NCI-H1417 (cell line): ENCODE results near the gene NUDT14.

Experiments used
- DNase-seq, 3 experiments: peaks; one replicate each; lab custom pipeline; 2025; lab: John Stamatoyannopoulos, UW

The NUDT14 gene

DNA sequence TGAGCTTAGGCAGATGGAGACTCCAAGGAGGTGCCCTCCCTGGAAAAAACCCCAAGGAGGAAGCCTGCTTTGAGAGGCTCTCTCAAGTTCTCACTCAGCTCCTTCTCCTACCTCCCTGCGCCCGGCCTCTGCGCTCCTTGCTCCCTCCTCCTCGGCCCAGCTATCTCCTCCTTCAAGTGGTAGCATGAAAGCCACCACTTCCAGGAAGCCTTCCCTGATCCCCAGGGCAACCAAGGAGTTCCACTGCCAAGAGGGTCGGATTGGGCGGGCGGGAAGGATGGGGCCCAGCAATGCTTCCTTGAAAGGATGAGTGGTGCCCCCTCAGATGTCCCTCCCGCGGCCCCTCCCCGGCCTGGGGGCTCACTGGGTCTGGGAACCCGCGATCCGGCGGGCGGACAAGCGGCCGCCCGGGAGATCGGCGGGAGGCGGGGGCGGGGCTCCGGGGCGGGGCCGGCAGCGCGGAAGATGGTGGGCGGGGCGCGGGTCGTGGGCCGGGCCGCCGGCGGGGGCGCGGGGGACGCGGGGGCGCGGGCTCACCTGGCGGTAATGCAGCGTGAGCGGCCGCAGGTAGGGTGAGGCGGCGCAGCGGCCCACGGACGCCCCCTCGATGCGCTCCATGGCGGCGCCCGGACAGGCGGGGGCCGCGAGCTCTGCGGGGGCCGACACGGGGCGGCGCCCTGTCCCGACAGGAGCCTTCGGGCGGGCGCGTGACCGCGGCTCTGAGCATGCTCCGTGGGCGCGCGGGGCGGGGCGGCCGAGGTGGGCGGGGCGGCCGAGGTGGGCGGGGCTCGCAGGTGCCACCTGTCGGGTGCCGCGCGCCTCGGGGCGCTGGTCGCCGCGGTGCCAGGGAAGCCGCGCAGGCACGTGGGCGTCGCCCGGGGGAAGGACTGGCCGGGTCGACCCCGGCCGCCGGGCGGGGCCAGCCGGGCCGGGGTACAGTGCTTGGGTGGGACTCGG, at the start of gene NUDT14:
NUDT14 (minus strand) TSS at position 721 of the 957 bp plus-strand sequence; CDS start at position 618, 103 bp downstream.
- DNase-seq, result peak; percentile 86 to 90 (median 89)

DNA sequence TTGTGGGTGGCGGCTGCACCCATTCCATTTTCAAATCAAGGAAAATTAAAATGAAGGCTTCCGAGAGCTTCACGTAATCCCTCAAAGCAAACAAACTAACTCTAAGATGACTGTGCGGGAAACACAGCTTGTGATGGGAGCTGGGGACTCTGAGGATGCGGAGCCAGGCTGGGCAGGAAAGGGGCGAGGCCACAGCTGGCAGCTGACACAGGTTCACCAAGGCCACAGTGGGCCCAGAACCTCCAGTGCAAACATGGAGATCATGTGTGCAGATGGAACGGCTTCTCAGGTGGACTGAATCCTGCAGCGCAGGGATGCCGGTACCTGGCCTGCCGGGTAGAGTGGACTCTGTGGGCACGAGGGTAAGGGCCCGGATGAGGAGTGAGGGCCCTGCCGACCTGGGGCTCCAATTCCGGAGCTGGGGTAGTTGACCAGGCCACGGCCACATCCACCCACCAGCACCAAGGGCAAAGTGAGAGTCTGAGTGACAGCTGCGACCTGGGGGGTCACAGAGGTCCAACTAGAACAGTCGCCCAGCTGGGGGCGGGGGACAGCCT, 48.1 kb upstream of the NUDT14 start:
- no peak for DNase-seq

DNA sequence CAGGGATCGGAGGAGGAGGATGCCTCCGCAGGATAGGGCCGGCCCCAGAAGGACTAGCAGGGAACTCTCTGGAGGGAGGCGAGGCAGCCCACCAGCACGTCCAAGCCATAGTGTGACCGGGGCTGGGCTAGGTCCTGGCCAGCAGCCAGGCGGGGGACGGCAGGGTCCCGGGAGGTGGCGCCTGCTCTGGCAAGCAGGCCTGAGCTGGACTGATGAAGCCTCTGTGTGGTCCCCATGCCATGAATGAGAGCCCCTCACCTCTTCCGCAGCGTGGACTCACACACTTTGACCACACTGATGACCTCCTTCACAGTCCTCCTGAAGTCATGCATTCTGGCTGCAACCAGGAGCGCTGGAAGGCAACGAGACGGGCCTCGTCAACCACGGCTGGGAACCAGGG, 47.5 kb upstream of the NUDT14 start:
- DNase-seq, result no peak

DNA sequence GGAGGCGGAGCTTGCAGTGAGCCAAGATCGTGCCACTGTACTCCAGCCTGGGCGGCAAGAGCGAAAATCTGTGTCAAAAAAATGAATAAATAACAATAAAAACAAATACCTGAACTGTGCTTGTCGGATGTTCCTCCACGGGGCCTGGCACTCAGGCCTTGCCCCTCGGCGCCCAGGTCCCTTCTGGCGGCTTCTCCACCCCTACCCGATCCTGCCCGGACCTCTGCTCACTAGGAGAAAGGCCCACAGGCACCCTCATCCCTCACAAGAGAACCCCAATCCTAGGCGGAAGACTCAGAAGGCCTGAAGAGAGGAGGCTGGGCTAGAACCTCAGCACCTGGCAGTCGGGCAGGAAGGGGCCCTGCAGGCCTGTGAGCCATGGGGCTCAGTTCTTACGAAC, 46.2 kb upstream of the NUDT14 start:
- no peak for DNase-seq

DNA sequence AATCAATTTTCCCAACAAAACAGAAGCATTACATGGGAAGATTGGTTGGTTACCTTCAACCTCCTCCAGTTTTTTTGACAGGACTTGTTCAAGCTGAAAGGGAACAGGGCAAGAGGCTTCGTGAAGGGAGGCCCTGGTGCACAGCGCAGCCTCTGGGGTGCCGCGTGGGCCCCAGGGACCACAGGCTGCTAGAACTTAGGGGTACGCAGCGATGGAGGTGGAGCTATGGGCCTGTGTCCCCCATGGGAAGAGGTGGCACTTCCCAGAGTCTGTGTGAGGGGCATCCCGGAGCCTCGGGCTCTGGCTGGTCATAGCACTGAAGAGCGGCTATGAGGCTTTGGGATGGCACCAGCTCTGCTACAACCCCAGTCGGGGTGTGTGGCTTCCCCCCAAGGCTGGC, 45.1 kb upstream of the NUDT14 start:
- DNase-seq, result no peak

DNA sequence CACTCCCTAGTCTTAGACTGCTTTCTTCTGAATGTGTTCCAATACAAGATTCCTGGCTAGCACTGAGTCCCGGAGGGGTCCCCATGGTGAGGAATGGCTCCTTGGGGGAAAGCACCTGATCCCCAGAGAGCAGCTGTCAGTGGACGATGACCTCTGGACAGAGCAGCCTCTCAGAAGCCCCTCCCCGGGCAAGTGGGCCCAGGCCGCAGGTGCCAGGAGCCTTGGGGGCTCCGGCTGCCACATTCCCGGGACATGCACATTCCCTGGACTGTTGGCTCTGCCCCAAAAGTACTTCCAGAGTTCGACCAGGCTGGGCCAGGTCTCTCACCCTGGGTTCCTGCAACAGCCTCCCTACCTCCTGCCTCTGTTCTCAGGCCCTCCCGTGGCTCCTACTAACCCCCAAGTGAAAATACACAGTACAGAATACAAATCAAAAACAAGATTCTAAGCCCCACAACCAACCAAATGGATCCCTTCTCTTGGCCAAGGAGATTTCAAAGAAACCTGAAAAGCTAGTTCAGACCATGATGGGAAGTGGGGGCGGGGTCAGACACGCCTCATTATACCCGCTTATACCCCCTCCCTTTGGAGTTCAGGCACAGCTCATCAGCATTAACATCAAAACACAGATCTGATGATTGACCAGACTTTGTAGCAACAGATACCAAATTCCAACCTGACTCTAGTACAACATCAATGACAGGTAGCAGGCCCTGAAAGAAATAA, 43.9 kb upstream of the NUDT14 start:
- no peak for DNase-seq

DNA sequence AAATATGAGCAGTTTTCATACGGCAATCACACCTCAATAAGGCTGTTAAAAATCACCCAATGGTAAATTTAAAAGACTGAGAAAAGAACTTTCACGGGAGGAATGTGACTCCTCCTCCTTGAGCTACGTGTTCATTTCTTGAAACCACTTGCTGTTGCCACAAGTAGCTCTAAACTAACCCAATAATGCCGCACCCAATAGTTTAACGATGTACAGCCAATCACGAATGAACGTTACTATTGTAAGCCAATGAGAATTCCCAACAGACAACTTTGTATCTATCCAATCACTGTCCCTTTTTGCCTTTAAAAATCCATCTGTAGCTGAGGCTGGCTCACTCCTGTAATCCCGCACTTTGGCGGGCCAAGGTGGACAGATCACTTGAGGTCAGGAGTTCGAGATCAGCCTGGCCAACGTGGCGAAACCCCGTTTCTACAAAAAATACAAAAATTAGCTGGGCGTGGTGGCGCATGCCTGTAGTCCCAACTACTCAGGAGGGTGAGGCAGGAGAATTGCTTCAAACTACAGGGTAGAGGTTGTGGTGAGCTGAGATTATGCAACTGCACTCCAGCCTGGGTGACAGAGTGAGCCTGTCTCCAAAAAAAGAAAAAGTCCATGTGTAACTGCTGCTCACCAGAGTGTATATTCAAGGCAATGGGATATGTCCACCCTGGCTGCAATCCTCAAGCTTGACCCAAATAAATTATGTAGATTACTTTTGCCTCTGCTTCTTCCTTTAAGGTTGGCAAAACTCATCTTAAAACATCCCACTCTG, 42.8 kb upstream of the NUDT14 start:
- no peak for DNase-seq

DNA sequence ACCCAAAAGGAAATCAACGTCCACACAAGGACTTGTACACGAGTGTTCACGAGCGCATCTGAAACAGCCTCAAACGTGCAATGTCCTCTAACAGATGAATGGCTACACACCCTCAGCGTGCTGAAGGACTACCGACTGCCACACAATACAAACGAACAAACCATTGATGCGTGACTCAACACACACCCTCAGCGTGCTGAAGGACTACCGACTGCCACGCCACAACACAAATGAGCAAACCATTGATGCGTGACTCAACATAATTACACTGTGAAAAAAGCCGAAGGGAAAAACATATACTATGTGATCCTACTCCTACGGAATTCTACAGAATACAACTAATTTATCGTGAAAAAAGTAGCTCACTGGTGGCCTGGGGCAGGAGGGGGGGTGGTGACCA, 42.1 kb upstream of the NUDT14 start:
- DNase-seq, result no peak

DNA sequence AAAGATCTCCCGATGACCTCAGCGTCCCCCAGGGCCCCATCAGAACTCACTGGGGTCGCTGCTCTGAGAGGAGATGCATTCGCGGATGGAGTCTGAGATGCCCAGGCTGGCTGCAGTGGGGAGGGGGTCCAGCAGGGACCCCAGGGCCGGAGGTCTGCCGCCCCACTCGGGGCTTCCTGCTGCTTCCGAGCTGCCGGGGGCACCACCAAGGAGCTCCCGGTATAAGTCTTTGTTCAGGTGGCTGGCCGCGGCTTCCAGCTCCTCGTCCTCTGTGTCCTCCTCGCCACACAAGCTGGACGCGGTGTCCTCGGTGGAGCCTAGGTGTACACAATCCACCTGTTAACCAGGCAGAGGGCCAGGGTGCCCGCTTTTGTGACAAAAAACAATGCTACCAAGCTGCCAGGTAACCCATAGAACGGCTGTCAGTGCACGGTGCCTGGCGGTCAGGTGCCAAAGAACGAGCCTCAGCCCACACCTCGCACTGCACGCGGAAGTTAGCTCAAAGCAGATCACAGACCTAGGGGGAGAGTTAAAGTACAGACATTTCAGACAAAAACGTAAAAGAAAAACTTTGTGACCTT, 40.6 kb upstream of the NUDT14 start:
- DNase-seq, result no peak

DNA sequence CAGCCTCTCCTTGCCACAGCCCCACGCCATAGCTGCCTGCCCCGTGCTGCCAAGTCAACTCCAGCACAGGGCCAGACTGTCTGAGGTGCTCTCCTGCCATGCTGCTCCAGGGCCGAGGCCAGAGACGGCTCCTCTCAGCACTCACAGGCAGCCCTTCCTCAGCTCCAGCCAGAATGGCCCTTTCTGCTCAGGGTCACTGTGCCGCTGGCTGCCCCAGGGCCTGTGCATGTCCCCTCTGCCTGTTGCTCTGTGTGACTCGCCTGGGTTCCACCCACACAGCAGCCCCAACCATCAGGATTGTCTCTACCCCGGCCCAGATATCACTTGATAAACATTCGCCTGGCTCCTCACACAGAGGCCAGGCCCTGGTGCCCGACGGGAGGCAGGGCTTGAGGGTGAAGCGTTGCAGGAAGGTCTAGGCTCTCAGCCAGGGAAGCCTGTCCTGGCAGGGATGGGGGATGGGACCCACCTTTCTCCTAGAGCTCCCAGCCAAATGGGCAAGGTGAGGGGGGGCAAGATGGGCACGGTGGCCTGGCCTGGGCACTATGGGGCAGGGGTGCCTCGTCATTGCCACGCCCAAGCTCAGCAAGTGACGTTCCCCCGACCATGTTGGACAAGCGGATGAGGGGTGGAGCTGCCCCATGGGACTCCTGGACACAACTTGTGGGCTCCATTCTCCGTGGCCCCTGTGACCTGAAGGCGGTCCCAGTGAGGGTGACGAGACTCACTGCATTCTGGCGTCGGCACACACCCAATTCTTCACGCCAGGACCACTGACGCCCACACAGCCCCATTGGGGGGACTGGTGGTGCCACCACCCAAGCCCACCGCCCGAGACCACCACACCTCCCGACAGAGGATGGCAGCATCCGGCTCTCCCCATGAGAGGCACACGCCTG, 39.8 kb upstream of the NUDT14 start:
- no peak for DNase-seq

DNA sequence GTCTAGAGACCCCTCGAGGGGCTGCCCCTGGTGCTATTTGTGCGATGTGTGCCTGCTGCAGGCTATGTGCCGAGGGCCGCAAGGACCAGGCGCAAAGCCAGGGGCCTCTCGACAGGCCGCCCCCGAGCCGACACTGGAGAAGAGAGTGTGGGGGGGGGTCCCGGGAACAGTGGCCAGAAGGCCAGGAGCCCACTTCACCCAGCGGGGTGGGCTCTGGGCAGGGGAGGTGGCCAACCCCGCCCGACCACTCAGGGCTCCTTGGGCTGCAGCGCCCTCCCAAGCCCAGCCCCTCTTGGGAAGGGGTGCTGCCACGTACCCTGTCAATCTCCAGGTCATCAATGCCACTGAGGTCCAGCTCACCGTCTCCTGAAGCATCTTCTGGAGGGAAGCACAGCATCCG, 38.6 kb upstream of the NUDT14 start:
- DNase-seq, result no peak

DNA sequence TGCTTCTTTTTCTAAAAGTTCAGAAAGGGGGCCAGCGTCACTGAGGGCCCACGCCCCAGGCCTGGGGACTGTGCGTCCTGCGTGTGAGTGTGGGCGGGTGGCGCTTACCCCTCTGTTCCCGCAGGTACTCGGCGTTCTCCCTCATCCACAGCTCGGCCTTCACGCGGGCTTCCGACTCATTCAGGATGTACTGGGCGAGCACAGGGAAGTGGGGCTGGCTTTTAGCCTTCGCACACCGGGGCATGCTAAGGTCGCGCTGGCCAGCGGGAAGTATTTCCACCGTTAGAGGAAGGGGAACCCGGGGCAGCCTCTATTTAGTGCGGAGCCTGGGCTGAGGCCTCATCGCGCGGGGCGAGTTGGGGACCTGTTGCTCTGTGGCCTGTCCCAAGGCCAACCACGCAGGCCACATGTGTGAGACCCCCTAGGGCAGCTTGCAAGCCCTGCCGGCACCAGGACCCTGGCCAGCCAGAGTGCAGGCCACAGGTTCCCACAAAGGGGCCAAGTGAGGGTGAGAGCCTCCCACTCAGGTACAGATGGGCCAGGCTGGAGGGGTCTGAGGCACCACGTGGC, 38.0 kb upstream of the NUDT14 start:
- no peak for DNase-seq

DNA sequence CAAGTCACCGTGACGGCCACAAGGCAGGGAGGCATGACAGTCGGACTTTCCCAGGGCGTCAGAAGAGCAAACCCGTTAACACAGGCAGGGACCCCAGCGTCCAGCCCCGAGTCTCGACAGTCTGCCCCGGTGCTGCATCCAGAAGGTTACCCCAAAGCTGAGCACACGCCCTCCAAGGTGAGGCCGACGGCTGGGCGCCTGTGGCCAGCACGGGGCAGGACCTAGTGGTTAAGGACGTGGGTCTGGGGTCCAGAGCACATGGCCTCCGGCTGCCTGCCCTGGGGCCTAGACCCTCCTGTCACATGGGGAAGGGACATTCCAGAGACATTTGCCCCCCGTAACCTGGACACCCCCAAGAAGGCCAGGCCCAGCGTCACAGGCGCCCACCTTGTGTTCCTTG, 37.5 kb upstream of the NUDT14 start:
- DNase-seq, result no peak

DNA sequence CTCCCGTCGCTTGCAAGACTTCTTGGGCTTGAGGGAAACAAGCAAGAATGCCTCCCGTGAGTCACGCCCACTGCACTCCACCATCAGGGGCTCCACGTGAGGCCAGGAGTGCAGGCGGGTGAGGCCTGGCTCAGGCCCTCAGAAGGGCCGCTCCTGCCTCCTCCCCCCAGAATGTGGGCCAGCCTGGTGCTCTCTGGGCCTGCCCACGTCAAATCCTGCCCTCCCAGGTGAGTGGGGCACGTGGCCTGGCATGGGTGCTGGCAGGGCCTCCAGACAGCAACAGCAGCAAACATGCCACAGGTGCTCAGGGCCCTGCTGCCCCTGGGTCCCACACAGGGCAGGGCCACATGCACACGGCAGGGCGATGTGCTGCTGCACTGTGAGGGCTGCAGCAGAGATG, 36.7 kb upstream of the NUDT14 start:
- no peak for DNase-seq

DNA sequence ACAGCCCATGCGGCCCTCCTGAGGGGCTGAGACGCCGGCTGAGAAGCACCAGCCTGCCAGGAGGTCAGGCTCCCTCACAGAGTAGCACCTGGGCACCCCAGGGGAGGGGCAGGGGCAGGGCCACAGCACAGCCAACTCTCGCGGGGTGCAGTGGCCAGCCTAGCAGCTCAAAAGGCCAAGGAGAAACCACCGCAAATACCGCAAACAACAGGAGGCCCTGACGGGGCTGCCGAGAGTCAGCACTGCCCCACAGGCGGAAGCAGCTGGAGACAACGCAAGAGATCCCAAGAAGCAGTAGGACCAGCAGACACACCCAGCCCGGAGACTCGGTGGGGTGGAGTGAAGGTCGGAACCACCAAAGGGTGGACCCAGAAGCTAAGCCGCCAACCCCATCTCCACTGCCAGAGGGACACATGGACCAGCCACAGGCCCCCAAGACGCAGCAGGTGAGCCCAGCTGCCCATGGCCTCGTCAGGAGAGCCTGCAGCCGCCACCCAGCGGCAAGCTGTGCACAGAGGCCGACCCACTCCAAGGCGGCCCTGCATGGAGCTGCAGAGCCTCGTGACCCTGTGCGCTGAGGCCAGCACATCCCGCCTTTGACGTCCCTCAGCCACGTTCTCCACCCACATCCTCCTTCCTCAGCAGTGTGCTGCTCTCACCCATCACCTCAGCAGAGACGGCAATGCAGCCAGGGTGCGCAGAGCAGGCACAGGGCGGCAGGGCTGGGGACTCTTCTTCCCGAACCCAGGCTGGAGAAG, 35.6 kb upstream of the NUDT14 start:
- no peak for DNase-seq

DNA sequence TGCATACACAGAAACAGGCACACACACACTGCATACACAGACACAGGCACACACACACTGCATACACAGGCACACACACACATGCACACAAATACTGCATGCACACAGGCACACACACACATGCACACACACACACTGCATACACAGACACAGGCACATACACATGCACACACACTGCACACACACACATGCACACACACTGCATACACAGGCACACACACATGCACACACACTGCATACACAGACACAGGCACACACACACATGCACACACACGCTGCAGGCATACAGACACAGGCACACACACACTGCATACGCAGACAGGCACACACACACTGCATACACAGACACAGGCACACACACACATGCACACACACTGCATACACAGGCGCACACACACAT, 34.5 kb upstream of the NUDT14 start:
- no peak for DNase-seq

DNA sequence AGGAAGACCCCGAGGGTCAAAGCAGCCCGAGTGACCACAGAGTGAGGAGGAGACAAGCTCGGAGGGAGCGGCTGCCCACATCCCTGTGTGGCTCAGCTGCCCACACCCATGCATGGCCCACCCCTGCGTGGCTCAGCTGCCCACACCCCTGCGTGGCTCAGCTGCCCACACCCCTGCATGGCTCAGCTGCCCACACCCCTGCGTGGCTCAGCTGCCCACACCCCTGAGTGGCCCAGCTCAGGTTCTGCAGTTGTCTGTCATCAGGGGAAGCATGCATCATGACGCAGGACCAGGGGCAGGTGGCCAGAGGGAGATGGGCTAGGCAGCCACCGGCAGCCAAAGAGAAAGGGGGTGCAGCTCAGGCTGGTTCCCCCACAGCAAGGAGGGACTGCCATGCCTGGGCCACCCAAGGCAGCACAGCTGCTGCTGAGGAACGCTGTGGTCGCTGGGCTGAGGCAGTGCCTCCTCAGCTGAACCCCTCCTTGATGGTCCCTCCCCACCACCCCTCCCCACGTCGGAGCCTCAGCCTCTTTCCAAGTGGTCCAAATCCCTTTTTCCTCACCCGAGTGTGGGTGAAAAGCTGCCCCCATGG, 33.3 kb upstream of the NUDT14 start:
- DNase-seq, result no peak

DNA sequence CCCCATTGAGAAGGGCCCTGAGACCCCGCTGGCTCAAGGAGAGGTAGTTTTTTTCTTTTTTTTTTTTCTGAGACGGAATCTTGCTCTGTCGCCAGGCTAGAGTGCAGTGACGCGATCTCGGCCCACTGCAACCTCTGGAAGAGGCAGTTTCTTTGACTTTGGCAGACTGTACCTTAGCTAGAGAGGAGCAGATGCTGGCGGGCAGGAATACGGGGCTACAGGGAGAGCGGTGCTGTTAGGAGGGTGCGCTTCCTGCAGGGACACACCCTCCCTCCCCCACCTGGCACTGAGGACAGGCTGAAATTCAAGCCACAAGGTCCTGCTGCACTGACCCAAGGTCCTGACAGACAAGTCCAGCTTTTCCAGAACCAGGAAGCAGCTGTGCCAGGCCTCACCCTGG, 32.2 kb upstream of the NUDT14 start:
- DNase-seq, result no peak
